Measurements from ENCODE around the gene MYCN.

DNA sequence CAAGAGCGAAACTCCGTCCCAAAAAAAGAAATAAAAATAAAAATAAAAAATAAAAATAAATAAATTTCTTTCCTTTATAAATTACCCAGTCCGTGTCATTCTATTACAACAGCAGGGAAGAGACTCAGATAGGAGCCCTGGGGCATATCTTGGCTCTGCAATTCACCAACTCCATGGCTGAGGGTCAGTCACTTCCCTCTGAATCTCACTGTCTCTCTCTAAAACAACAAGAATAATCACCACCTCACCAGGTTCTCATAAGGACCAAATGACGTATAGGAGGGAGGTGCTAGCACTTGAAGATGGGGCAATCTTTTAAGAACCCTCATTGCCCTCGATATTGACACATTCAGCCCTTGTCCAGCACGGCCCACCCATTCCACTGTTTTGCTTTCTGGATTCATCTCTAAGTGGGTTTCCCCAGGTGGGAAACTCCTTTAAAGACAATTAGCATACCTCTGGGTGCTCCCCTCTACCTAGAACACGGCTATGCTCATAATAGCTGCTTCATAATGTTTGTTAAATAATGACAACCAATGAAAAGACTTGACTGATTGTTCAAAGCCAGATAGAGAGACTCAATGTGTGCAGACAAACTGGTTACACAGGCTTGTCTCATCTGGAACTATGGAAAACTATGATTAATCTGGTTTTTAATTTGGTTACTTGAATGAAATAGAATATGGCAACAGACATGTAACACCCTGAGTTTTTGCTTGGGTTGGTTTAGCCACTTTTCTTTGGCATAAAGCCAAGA lies 15.1 kb downstream of the MYCN start:
- TF ChIP-seq, protein P1, sequence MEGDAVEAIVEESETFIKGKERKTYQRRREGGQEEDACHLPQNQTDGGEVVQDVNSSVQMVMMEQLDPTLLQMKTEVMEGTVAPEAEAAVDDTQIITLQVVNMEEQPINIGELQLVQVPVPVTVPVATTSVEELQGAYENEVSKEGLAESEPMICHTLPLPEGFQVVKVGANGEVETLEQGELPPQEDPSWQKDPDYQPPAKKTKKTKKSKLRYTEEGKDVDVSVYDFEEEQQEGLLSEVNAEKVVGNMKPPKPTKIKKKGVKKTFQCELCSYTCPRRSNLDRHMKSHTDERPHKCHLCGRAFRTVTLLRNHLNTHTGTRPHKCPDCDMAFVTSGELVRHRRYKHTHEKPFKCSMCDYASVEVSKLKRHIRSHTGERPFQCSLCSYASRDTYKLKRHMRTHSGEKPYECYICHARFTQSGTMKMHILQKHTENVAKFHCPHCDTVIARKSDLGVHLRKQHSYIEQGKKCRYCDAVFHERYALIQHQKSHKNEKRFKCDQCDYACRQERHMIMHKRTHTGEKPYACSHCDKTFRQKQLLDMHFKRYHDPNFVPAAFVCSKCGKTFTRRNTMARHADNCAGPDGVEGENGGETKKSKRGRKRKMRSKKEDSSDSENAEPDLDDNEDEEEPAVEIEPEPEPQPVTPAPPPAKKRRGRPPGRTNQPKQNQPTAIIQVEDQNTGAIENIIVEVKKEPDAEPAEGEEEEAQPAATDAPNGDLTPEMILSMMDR (IDR thresholded peaks at IDR 0.05) = no peak
- no peak for TF ChIP-seq POLR2AphosphoS5 (IDR thresholded peaks at IDR 0.05)
- TF ChIP-seq POLR2A (IDR thresholded peaks at IDR 0.05) = no peak
